HL-60/S4 treated with phorbol 12-myristate 13-acetate at 8.2 ng/mL for 4 days and 3 days (cell line): Measurements from ENCODE around the gene MTG2.

Experiments
- in situ Hi-C: fragments of 300-500 bp; cut with MboI; formaldehyde crosslinking; loops from 2 replicates; pipeline ENCODE4 v1.15.0; 2022; ENCODE audit warnings: low sequenced_read_pairs

The MTG2 gene

DNA sequence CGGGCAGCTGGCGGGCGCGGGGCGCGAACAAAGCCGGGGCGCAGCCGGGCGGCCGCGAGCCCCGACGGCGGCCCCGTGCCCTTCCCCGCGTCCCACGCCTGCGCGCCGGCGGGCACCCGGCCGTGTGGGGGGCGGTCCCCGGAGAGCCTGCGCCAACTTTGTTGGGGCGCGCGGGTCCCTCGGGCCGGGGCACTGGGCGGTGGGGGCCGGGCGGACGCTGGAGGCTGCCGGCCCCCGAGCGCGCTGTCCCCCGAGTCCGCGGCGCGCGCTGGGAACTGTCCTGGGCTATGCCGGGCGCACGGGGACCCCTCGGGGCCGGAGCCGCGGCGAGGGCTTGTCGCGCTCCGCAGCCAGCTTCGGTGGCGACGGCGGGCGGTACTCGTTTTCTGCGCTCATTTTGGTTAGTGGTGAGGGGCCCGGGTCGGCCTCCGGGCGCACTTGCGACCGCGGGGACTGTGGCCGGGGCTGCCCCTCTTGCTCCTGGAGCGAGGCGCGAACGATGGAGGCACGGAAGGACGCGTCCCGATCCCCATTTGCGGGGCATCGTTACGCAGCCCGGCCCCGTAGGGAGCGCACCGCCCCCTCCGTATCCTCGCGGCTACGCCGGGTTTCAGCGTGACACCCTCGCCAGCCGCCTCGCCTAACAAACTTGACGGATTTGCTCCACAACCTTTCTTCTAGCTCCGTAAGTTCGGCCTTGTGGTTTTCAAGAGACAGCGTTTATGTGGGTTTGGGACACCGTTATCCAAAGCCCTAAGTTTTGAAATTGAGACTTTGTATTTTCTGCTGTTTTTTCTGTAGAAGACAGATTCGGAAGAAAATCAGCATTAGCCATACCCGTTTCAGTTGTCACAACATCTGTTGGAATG, 38.6 kb upstream of the MTG2 start:
- in situ Hi-C loops, result loop anchor here (25.0 kb wide), 1 partner anchor 132 kb away; no protein-coding TSS in a partner anchor

DNA sequence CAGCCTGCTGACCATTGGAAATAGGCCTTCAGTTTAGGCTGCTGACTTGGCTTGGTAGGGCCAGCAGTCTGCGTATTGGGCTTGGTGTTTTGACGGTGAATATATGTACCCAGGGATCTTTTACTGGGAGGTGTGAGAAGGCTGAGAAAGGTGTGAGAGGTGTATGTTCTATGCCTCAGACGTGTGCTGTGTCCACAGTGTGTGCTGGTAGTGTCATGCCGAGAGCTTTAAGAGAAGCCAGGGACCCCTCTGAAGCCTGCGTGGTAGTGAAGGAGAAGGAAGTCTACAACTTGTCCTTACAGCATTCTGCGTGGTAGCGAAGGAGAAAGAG, 37.2 kb upstream of the MTG2 start:
- in situ Hi-C loops, result loop anchor here (25.0 kb wide), 1 partner anchor 133 kb away; no protein-coding TSS in a partner anchor

DNA sequence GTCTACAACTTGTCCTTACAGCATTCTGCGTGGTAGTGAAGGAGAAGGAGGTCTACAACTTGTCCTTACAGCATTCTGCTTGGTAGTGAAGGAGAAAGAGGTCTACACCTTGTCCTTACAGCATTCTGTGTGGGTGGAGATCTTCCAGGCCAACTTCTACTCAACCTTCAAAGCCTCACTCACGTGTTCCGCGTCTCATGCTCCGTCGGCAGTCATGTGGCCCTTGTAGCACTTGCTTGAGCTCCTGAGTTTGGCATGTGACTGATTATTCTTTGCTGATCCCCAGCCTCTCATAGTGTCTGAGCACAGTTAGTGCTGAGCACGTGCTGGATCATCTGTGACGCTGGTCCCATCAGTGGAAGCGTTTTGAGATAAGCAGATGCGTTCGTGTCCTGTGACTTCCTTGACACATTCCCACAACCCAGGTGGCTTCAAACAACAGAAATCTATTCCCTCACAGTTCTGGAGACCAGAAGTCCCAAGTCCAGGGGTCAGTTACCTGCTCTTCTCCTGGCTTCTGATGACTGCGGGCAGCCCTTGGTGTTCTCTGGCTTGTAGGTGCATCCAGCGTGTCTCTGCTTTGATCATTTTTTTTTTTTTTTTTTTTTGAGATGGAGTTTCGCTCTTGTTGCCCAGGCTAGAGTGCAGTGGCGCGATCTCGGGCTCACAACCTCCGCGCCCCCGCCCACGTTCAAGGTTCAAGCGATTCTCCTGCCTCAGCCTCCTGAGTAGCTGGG, 36.6 kb upstream of the MTG2 start:
- in situ Hi-C loops, result loop anchor here (25.0 kb wide), 1 partner anchor 134 kb away; no protein-coding TSS in a partner anchor

- in situ Hi-C loops, result loop anchor here (25.0 kb wide), 1 partner anchor 135 kb away; no protein-coding TSS in a partner anchor
These were observed 35.7 kb upstream of the MTG2 start for GRCh38 chr20:62147125-62147524.

GRCh38 chr20:62147528-62147927, 35.3 kb upstream of the MTG2 start:
- in situ Hi-C loops, result loop anchor here (25.0 kb wide), 1 partner anchor 135 kb away; no protein-coding TSS in a partner anchor

DNA sequence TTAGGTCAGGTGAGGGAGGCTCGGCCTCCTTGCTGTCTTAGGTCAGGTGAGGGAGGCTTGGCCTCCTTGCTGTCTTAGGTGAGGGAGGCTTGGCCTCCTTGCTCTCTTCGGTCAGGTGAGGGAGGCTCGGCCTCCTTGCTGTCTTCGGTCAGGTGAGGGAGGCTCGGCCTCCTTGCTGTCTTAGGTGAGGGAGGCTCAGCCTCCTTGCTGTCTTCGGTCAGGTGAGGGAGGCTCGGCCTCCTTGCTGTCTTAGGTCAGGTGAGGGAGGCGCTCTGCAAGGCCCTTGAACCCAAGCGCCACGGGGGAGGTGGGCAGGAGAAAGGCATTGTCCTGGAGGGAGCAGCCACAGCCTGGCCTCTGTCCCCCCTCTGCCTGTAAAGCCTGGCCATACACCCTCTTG, 34.4 kb upstream of the MTG2 start:
- in situ Hi-C loops, result loop anchor here (25.0 kb wide), 1 partner anchor 136 kb away; no protein-coding TSS in a partner anchor

DNA sequence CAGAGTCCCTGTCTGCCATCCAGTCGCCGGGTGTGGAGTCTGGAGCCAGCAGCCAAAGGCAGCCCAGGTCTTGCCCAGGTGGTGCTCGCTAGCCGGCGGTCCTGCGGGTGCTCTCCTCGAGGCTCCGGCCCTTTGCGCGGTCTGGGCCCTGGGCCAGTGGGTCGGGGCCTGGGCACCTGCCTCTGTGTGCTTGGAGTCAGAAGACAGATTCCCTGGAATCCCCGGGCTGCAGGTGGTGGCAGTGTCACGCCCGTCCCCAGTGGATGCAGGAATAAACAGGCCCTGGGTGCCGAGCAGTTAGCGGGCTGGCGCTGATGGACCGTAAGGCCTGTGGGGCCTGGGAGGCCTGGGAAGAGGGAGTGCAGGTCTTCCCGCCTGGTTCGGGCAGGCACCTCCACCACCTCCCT, 33.9 kb upstream of the MTG2 start:
- in situ Hi-C loops, result loop anchor here (25.0 kb wide), 1 partner anchor 137 kb away; no protein-coding TSS in a partner anchor

- in situ Hi-C loops, result loop anchor here (25.0 kb wide), 1 partner anchor 137 kb away; no protein-coding TSS in a partner anchor
These were observed 33.1 kb upstream of the MTG2 start for GRCh38 chr20:62149532-62150309.

DNA sequence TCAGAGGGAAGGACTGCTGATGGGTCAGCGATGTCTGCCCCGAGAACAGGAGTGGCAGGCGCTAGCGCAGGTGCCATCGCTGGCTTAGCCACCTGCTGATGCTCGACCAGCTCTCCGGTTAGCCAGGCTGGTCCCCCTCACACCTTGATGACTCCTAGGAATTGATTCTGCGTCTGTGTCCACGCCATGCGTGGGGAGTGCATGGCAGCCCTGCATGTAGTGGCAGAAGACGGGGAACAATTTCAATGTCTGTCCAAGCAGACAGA, 32.6 kb upstream of the MTG2 start:
- in situ Hi-C loops, result no loop called here

- in situ Hi-C loops, result no loop called here
These were observed 31.6 kb upstream of the MTG2 start for GRCh38 chr20:62151225-62151624.

DNA sequence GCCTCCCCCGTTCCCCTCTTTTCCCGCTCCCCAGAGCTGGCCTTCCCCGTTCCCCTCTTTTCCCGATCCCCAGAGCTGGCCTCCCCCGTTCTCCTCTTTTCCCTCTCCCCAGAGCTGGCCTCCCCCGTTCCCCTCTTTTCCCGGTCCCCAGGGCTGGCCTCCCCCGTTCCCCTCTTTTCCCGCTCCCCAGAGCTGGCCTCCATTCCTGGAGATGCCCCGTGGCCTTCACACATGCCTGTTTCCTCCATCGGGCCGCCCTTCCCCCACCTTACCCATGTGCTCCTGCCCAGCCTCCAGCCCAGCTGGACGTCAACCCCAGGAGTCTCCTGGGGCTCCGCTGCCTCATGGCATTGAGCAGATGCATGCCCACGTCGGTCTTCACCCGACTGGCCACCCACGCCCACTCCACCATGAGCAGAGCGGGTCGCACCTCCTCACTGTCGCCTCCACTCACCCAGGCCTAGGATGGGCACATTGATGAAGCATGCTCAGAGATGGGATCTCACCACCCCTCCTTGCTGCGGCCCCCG, 30.9 kb upstream of the MTG2 start:
- in situ Hi-C loops, result no loop called here

- in situ Hi-C loops, result no loop called here
These were observed 27.2 kb upstream of the MTG2 start for GRCh38 chr20:62155428-62156253.

DNA sequence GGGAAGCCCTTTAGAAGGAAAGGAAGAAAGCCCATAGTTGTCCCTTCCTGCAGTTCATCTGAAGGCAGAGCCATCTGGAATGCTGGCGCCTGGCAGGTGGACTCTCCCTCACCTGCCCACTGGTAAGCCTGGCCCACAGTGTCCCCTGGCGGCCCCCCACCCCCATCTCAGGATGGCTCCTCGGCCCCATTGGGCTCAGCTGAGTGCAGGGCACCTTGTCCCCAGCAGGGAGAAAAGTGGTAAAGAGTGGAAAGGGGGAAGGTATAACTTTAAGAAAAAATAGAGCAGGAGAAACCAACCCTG, 26.6 kb upstream of the MTG2 start:
- in situ Hi-C loops, result no loop called here

DNA sequence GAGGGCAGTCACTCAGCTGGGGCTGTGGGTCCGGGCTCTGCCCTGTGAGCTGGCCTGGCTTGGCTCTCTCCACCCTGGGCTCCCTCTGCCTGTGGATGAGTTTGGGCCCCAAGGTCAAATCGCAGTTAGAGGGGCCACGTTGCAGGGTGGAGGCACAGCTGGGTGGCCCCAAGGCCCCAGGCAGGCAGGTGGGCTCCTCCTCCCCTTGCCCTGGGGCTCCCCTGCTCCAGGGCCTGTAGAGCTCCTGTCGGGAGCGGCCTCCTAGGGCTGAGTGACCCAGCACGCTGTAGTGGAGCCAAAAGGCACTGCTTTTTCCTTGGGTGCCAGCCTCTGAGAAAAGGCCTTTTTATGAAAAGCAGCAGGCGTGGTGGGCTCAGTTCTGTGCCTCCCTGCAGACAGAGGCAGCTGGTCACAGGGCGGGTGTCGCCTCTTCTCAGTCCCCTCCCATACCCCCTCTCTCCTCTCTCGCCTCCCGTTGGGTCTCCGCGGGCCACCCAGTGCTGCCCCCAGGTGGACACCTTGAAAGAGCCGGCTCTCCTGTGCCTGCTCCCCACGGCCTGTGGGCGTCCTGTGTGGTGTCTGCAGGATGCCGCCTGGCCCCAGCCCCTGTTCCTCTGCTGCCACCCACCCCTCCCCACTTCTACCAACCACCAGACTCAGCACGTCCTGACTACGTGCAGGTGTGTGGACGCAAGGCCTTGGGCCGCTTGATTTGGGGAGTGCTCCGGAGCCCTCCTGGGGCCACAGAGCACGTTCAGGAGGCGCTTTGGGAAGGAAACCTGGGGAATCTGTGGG, 26.0 kb upstream of the MTG2 start:
- in situ Hi-C loops, result no loop called here

DNA sequence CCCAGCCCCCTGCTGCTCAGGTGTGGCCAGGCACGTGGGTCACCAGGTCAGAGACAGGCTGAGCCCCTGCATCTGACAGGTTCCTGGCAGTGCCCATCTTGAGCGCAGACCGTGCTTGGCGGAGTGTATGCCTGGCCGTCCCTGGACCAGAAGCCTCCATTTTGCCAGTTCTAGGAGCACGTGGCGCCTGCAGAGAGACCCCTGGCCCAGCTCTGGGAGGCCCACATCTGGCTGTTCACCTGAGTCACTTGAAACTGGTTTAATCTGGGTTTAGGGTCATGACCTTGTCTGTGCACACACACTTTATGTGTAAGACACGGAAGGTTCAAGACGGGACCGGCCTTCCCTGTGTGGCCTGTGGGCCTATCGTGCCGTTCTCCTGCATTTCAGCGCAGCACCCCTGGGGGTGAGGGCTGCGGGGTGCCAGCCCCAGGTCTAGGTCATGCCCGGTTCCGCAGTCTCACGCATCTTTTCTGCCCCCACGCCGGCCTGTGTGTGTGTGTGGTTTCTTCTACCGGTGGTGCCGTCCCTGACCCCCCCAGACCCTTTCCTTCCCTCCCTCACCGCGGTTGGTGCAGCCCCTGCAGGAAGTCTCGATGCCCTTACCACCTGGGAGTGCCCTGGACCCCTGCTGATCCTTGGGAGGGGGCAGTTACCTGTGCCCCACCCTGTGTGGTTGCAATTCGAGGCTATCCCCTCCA, 25.3 kb upstream of the MTG2 start:
- in situ Hi-C loops, result no loop called here

DNA sequence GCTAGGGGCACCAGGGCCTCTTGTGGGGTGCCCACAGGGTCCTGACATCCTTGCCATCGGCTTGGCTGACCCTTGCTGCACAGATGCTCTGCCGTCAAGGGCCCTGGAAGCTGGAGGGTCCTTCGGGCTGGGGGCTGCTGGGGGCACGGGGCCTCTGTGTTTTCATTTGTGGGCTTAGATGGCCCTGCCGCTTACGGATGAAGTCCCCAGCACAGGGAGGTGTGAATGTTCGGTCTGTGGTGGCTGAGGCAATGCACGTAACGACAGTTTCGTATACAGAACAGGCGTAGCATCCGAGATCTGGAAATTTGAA, 24.8 kb upstream of the MTG2 start:
- in situ Hi-C loops, result no loop called here

DNA sequence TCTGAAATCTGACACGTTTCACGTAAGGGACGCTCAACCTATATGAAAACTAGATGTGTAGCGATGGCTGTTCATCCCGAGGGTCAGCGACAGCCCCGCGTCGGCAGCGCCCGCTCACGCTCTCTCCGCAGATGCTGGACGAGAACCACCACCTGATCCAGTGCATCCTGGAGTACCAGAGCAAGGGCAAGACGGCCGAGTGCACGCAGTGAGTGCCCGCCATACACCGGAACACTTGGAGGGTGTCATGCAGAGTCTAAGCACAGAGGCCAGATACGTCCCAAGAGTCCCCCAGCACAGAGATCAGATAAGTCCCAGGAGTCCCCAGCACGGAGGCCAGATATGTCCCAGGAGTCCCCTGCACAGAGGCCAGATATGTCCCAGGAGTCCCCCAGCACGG, 24.3 kb upstream of the MTG2 start:
- in situ Hi-C loops, result no loop called here

- in situ Hi-C loops, result no loop called here
These were observed 23.8 kb upstream of the MTG2 start for GRCh38 chr20:62159052-62159451.

GRCh38 chr20:62159839-62160238, 23.0 kb upstream of the MTG2 start:
- in situ Hi-C loops, result no loop called here
